ENCODE results near the gene TMC3. TPM values are rescaled to one million over a fixed set of nuclear protein-coding genes. Genes with fewer than 3 reads are reported as not detected.

Gene TMC3
- total and polyA plus RNA-seq, 4 donors, result 0.11 to 1.9 (median 1.1) TPM

DNA sequence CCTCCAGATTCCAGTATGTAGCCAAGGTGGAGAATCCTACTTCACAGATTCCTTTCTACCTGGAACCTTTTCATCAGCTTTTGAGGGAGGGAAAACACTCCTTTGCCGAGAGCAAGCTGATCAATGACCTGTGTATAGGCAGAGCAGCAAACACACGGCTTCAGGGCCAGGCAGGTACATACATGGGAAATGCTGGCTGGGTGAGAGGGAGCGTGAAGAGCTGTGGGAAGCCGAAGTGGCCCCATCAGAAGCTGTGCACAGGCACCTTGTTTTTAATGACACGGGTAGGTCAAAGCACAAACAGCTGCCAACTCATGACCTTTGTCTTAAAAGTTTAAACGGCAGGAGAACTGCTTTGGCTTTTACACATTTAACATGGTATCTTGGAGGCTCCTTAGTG lies 75.4 kb downstream of the TMC3 start:
- Histone ChIP-seq H3K4me1 (ENCODE audit: control insufficient read depth, insufficient read depth, low read length) (peaks cover 10% of the 10 kb centered on the region), H3K4me3 (ENCODE audit: low read depth, low read length) (no peak overlapping the region)
- 84% methylated on average over 6 of the region's 6 CpGs for WGBS (ENCODE audit: insufficient coverage)

DNA sequence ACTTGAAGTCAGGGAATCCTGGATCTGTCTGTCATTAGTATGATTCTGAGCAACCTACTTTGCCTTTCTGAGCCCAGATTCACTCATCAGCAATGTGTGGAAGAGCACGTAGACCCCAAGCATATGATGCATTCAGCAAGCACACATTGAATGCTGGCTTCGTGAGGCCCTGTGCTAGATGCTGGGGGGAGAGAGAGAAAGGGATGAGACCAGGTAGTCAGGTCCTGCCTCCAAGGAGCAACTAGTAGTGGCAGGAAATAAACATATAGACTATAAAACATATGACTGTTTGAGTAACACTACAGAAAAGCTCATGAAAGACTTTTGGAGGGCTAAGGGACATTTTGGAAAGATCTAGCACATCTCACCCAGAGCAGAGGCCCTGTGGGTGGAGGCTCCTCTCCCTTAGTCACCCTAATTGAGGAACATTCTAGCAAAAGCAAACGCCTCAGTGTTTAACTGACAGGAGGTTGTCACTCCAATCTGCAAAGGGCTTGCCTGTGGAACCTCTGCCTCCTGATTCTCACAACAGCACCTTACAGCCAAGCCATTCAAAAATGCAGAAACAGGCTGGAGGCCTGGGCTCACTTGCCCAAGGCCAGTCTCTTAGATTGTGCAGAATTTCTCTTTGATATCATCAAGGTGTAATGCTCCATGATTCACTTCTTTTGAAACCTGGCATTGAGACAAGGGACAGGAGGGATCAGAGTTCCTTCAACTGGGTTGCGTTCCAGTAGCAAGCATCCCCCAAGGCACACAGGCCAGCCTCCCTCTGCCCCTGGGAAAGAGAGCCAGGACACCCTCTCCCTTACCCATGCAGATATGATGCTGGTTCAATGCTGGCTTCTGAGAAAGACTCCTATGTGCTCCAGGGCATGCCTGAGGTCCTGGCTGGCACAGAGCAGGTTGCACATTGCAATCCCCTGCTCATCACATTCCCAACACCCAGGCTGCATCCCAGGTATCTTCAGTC lies 76.1 kb downstream of the TMC3 start:
- no peak for DNase-seq (ENCODE audit: low read depth in 4 of 6, low spot score in 6 of 6)
- H3K9me3 ChIP-seq (ENCODE audit: control insufficient read depth, insufficient read depth, low read length), result no peaks in the 10 kb centered on the region
- H3K4me3 ChIP-seq (ENCODE audit: low read depth, low read length), result no peak overlapping the region
- no peaks in the 10 kb centered on the region for H3K36me3 ChIP-seq (ENCODE audit: control insufficient read depth, insufficient read depth, low read length)
- no peak overlapping the region for H3K27ac ChIP-seq (ENCODE audit: low read depth, low read length)
- peaks cover 6% of the 10 kb centered on the region for H3K4me1 ChIP-seq (ENCODE audit: control insufficient read depth, insufficient read depth, low read length)
- 85% methylated on average over 2 of the region's 4 CpGs for WGBS (ENCODE audit: insufficient coverage)
- H3K27me3 ChIP-seq (ENCODE audit: control insufficient read depth, insufficient read depth, low read length), result no peaks in the 10 kb centered on the region

More for the DNA sequence above, 75.4 kb downstream of the TMC3 start:
- no peak for DNase-seq (ENCODE audit: low read depth in 4 of 6, low spot score in 6 of 6)
- no peaks in the 10 kb centered on the region for H3K9me3 ChIP-seq (ENCODE audit: control insufficient read depth, insufficient read depth, low read length)
- H3K27ac ChIP-seq (ENCODE audit: low read depth, low read length), result no peak overlapping the region
- H3K27me3 ChIP-seq (ENCODE audit: control insufficient read depth, insufficient read depth, low read length), result no peaks in the 10 kb centered on the region
- H3K36me3 ChIP-seq (ENCODE audit: control insufficient read depth, insufficient read depth, low read length), result no peaks in the 10 kb centered on the region

- Histone ChIP-seq H3K27me3 (ENCODE audit: control insufficient read depth, insufficient read depth, low read length) (no peaks in the 10 kb centered on the region), H3K27ac (ENCODE audit: low read depth, low read length) (no peak overlapping the region), H3K4me1 (ENCODE audit: control insufficient read depth, insufficient read depth, low read length) (peaks cover 6% of the 10 kb centered on the region), H3K9me3 (ENCODE audit: control insufficient read depth, insufficient read depth, low read length) (no peaks in the 10 kb centered on the region), H3K4me3 (ENCODE audit: low read depth, low read length) (no peak overlapping the region), H3K36me3 (ENCODE audit: control insufficient read depth, insufficient read depth, low read length) (no peaks in the 10 kb centered on the region)
- DNase-seq (ENCODE audit: low read depth in 4 of 6, low spot score in 6 of 6), result no peak
- WGBS (ENCODE audit: insufficient coverage), result 90% methylated on average over 2 of the region's 3 CpGs
These were observed 76.9 kb downstream of the TMC3 start for GRCh38 chr15:81297147-81297572.

DNA sequence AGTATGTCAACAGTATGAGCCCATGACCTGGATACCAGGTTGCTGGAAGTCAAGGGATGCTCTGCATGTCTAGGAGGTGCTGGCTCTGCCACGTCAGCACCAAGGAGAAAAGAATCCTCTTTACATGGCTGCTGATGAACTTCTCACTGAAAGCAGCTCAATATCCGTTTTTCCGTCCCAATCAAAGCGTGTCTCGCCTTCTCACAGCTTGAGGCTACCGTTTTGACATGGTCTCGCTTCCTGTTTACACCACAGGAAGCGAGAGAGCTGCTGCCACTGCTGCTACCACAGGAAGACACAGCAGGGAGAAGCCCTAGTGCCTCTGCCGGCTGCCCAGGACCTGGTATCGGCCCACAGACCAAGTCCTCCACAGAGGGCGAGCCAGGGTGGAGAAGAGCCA lies 77.3 kb downstream of the TMC3 start:
- H3K27ac ChIP-seq (ENCODE audit: low read depth, low read length), result no peak overlapping the region
- H3K4me1 ChIP-seq (ENCODE audit: control insufficient read depth, insufficient read depth, low read length), result peaks cover 6% of the 10 kb centered on the region
- no peaks in the 10 kb centered on the region for H3K36me3 ChIP-seq (ENCODE audit: control insufficient read depth, insufficient read depth, low read length)
- no peaks in the 10 kb centered on the region for H3K27me3 ChIP-seq (ENCODE audit: control insufficient read depth, insufficient read depth, low read length)
- WGBS (ENCODE audit: insufficient coverage), result 68% methylated on average over 11 of the region's 11 CpGs
- no peaks in the 10 kb centered on the region for H3K9me3 ChIP-seq (ENCODE audit: control insufficient read depth, insufficient read depth, low read length)
- no peak overlapping the region for H3K4me3 ChIP-seq (ENCODE audit: low read depth, low read length)
- DNase-seq (ENCODE audit: low read depth in 4 of 6, low spot score in 6 of 6), result peak in 1 of 6 donors; percentile 27

DNA sequence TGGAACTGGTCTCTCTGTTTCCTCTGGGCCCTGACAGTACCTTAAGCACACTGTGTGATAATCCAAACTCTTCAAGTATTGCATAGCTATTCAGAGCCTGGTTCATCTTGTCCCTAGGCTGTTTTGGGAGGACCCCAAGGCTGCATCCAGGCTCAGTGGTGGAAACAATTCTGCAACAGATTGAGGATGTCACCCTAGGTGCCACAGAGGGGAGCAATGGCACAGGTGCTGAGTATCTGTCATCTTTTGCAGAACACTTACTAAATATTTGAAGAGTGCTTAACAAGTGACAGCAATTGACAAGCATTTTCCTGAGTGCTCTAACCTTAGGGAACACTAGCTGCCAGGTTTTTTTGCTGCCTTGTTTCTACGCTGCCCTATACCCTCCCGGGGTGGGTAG lies 77.8 kb downstream of the TMC3 start:
- DNase-seq (ENCODE audit: low read depth in 4 of 6, low spot score in 6 of 6), result no peak
- Histone ChIP-seq H3K4me1 (ENCODE audit: control insufficient read depth, insufficient read depth, low read length) (peaks cover 6% of the 10 kb centered on the region), H3K9me3 (ENCODE audit: control insufficient read depth, insufficient read depth, low read length) (no peaks in the 10 kb centered on the region), H3K27ac (ENCODE audit: low read depth, low read length) (no peak overlapping the region), H3K27me3 (ENCODE audit: control insufficient read depth, insufficient read depth, low read length) (no peaks in the 10 kb centered on the region), H3K36me3 (ENCODE audit: control insufficient read depth, insufficient read depth, low read length) (no peaks in the 10 kb centered on the region), H3K4me3 (ENCODE audit: low read depth, low read length) (no peak overlapping the region)
- 69% methylated on average over 2 of the region's 2 CpGs for WGBS (ENCODE audit: insufficient coverage)

- Histone ChIP-seq H3K4me1 (ENCODE audit: control insufficient read depth, insufficient read depth, low read length) (peaks cover 6% of the 10 kb centered on the region), H3K9me3 (ENCODE audit: control insufficient read depth, insufficient read depth, low read length) (no peaks in the 10 kb centered on the region), H3K36me3 (ENCODE audit: control insufficient read depth, insufficient read depth, low read length) (no peaks in the 10 kb centered on the region), H3K27ac (ENCODE audit: low read depth, low read length) (no peak overlapping the region), H3K27me3 (ENCODE audit: control insufficient read depth, insufficient read depth, low read length) (no peaks in the 10 kb centered on the region), H3K4me3 (ENCODE audit: low read depth, low read length) (no peak overlapping the region)
- WGBS (ENCODE audit: insufficient coverage), result no CpG with 5 or more reads among the region's 5 CpGs
- no peak for DNase-seq (ENCODE audit: low read depth in 4 of 6, low spot score in 6 of 6)
These were observed 78.4 kb downstream of the TMC3 start for GRCh38 chr15:81295486-81296121.

GRCh38 chr15:81294516-81294880 lies 79.5 kb downstream of the TMC3 start:
- 59% methylated on average over 6 of the region's 6 CpGs for WGBS (ENCODE audit: insufficient coverage)
- peaks cover 6% of the 10 kb centered on the region for H3K4me1 ChIP-seq (ENCODE audit: control insufficient read depth, insufficient read depth, low read length)
- no peaks in the 10 kb centered on the region for H3K9me3 ChIP-seq (ENCODE audit: control insufficient read depth, insufficient read depth, low read length)
- no peak overlapping the region for H3K4me3 ChIP-seq (ENCODE audit: low read depth, low read length)
- H3K27me3 ChIP-seq (ENCODE audit: control insufficient read depth, insufficient read depth, low read length), result no peaks in the 10 kb centered on the region
- no peak overlapping the region for H3K27ac ChIP-seq (ENCODE audit: low read depth, low read length)
- H3K36me3 ChIP-seq (ENCODE audit: control insufficient read depth, insufficient read depth, low read length), result no peaks in the 10 kb centered on the region
- DNase-seq (ENCODE audit: low read depth in 4 of 6, low spot score in 6 of 6), result no peak

- Histone ChIP-seq H3K4me1 (ENCODE audit: control insufficient read depth, insufficient read depth, low read length) (peaks cover 6% of the 10 kb centered on the region), H3K4me3 (ENCODE audit: low read depth, low read length) (no peak overlapping the region), H3K27ac (ENCODE audit: low read depth, low read length) (no peak overlapping the region), H3K27me3 (ENCODE audit: control insufficient read depth, insufficient read depth, low read length) (no peaks in the 10 kb centered on the region), H3K9me3 (ENCODE audit: control insufficient read depth, insufficient read depth, low read length) (no peaks in the 10 kb centered on the region), H3K36me3 (ENCODE audit: control insufficient read depth, insufficient read depth, low read length) (no peaks in the 10 kb centered on the region)
- WGBS (ENCODE audit: insufficient coverage), result 71% methylated on average over 4 of the region's 9 CpGs
- no peak for DNase-seq (ENCODE audit: low read depth in 4 of 6, low spot score in 6 of 6)
These were observed 80.1 kb downstream of the TMC3 start for GRCh38 chr15:81293728-81294515.

DNA sequence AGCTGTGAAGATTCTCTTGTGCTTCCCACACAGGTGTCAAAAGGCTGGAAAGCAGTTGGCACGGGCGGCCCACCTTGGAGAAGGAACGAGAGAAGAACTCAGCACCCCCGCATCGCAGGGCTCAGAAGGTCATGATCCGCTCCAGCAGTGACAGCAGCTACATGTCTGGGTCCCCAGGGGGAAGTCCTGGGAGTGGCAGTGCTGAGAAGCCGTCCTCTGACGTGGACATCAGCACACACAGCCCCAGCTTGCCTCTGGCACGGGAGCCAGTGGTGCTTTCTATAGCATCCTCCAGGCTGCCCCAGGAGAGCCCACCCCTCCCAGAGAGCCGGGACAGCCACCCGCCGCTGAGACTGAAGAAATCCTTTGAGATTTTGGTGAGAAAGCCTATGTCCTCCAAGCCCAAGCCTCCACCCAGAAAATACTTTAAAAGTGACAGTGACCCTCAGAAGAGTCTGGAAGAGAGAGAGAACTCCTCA lies 81.5 kb downstream of the TMC3 start:
- no peak overlapping the region for H3K4me3 ChIP-seq (ENCODE audit: low read depth, low read length)
- H3K4me1 ChIP-seq (ENCODE audit: control insufficient read depth, insufficient read depth, low read length), result peaks cover 6% of the 10 kb centered on the region
- no peak for DNase-seq (ENCODE audit: low read depth in 4 of 6, low spot score in 6 of 6)
- WGBS (ENCODE audit: insufficient coverage), result 96% methylated on average over 6 of the region's 12 CpGs
- no peak overlapping the region for H3K27ac ChIP-seq (ENCODE audit: low read depth, low read length)
- no peaks in the 10 kb centered on the region for H3K36me3 ChIP-seq (ENCODE audit: control insufficient read depth, insufficient read depth, low read length)
- H3K27me3 ChIP-seq (ENCODE audit: control insufficient read depth, insufficient read depth, low read length), result no peaks in the 10 kb centered on the region
- H3K9me3 ChIP-seq (ENCODE audit: control insufficient read depth, insufficient read depth, low read length), result no peaks in the 10 kb centered on the region
